Choroid plexus epithelial cell (primary cell): ENCODE results near the gene CBLL2.

ENCODE experiments used
- DNase-seq: peaks from one replicate; pipeline ENCODE4 v3.0.0-alpha.2; 2010; ENCODE audit warnings: low read depth
- H3K4me3 ChIP-seq: 2 replicates; pipeline ENCODE4 v1.5.1; 2011; ENCODE audit warnings: low read depth, mild to moderate bottlenecking, control low read depth, low read length, moderate library complexity
- TF ChIP-seq, protein P1 (sequence below): conservative IDR thresholded peaks from 2 replicates; pipeline ENCODE4 v1.5.1; 2011; ENCODE audit warnings: low read depth, mild to moderate bottlenecking, control low read depth, inconsistent platforms, low read length, moderate library complexity

The CBLL2 gene, protein sequence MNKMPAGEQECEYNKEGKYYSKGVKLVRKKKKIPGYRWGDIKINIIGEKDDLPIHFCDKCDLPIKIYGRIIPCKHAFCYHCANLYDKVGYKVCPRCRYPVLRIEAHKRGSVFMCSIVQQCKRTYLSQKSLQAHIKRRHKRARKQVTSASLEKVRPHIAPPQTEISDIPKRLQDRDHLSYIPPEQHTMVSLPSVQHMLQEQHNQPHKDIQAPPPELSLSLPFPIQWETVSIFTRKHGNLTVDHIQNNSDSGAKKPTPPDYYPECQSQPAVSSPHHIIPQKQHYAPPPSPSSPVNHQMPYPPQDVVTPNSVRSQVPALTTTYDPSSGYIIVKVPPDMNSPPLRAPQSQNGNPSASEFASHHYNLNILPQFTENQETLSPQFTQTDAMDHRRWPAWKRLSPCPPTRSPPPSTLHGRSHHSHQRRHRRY

DNA sequence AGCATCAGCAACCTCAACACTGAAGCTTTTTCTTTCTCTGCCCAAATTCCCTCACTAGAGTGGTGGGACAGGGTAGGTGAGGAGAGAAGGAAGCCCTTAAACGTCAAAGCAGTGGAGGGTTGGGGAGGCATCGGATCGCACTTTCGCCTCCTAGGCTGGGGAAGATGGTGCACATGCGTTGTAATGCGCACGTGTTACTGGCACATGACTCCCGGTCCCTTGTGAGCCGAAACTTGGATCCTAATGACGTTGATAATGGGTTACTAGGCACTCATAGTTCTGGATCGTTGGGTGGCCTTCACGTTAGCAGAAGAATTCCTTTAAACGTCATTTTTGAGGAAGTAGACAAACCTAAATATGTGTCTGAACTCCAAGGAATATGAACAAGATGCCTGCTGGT, at the start of gene CBLL2:
Gene CBLL2 (plus strand): TSS at position 301 of the 400 bp plus-strand sequence. CDS start 79 bp downstream, at position 380.
- DNase-seq = no peak
- no peak within 1 kb of the TSS for H3K4me3 ChIP-seq
- TF ChIP-seq, protein P1, sequence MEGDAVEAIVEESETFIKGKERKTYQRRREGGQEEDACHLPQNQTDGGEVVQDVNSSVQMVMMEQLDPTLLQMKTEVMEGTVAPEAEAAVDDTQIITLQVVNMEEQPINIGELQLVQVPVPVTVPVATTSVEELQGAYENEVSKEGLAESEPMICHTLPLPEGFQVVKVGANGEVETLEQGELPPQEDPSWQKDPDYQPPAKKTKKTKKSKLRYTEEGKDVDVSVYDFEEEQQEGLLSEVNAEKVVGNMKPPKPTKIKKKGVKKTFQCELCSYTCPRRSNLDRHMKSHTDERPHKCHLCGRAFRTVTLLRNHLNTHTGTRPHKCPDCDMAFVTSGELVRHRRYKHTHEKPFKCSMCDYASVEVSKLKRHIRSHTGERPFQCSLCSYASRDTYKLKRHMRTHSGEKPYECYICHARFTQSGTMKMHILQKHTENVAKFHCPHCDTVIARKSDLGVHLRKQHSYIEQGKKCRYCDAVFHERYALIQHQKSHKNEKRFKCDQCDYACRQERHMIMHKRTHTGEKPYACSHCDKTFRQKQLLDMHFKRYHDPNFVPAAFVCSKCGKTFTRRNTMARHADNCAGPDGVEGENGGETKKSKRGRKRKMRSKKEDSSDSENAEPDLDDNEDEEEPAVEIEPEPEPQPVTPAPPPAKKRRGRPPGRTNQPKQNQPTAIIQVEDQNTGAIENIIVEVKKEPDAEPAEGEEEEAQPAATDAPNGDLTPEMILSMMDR = no peak

DNA sequence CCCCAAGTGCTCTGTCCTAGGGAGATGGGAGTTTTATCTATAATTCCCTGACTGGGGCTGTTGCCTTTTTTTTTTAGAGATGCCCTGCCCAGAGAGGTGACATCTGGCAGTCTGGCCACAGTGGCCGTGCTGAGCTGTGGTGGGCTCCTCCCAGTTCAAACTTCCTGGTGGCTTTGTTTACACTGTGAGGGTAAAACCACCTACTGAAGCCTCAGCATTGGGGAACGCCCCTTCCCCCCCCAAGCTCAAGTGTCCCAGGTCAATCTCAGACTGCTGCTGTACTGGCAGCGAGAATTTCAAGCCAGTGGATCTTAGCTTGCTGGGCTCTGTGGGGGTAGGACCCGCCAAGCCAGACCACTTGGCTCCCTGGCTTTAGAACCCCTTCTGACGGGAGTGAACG, 38.3 kb upstream of the CBLL2 start:
- no peak for DNase-seq
- TF ChIP-seq, protein P1 = no peak
- H3K4me3 ChIP-seq = no peak overlapping the region

DNA sequence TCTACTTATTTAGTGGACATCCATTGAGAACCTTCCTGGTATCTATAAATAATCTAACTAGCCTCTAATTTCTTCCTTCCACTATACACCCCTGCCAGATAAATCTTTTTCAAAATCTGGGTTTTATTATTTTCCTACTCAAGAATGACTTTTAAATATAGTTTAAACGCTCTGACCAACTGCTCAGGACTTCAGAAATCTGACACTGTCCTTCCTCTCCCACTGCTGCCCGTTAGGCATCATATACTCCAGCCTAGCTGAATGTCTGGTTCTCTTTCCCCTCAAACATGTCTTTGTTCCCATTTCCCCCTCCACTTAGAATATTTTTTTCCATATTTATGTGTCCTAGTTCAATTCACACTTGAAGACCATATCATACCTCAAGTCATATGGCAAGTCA, 35.2 kb upstream of the CBLL2 start:
- no peak overlapping the region for H3K4me3 ChIP-seq
- TF ChIP-seq, protein P1 = no peak
- no peak for DNase-seq

DNA sequence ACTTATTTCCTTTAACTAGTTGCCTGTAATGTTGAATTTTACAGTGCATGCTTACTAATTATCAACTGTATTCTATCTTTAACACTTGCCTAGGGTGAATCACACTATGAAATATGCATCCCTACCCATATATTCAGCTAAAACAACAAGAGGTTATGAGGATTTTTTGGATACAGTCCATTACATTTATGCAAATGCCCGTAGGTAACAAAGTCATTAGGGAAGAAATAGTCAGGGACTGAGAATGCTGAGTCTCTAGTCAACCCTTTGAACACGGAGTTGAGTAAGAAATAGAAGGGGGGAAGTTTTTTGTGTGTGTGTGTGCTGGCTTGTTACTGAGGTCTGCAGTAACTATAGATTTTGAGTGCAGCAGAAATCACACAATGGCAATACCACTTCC, 26.1 kb upstream of the CBLL2 start:
- DNase-seq = peak; percentile 6
- H3K4me3 ChIP-seq = no peak overlapping the region
- TF ChIP-seq, protein P1 = no peak

DNA sequence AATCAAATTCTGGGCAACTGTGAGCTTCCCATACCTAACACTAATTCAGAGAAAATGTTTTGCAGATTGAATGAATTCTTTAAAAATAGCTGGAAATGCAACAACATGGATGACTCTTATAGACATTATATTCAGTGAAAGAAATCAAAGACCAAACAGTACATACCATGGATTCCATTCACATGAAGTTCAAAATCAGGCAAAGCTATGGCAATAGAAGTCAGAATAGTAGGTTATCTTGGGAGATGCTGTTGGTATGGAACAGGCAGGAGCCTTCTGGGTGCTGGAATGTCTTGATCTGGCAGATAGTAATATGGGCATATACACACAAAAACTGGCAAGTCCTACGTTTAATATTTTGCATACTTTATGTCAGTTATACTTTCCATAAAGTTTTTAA, 25.5 kb upstream of the CBLL2 start:
- DNase-seq = peak; percentile 48
- TF ChIP-seq, protein P1 = no peak
- H3K4me3 ChIP-seq = no peak overlapping the region

DNA sequence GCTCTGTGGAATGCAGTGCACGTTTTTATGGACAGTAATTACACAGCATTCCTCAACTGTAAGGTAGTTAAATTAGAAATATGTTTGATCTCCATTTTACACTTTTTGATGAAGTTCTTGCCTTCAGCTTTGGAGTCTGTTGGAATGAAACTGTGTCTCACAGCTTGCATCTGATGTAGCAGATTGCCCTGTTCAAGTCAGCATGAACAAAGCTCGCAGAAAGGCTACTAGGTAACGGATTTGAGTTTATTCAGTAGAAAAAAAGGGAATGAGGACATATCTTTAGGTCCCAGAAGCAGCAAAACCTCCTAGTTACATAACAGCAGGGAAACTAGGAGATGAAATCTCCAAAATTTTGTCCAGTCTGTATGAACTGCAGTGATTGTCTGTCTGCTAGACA, 24.3 kb upstream of the CBLL2 start:
- TF ChIP-seq, protein P1 = no peak
- H3K4me3 ChIP-seq = no peak overlapping the region
- no peak for DNase-seq

DNA sequence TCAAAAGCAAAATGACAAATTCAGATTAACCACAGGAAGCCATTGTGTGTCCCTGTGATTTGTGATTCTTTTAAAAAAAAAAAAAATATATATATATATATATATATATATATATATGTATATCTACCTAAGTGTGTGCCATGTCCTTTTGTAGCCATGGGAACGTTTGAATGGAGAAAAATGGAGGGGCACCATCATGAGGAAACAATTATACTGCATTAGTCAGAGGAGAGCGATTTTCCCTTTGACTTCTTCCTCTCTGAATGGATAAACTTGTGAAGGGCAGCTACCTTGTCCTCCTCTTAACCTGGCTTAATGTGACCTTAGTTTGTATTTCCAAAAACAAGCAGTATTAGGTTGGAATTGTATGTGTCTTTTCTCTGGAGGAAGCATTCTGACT, 23.3 kb upstream of the CBLL2 start:
- no peak for DNase-seq
- no peak overlapping the region for H3K4me3 ChIP-seq
- TF ChIP-seq, protein P1 = no peak
